ENCODE measurements around the gene SLC25A39. TPM values are rescaled to one million over a fixed set of nuclear protein-coding genes. Genes with fewer than 3 reads are reported as not detected.

The SLC25A39 gene
- total and polyA plus RNA-seq, 2 of the 13 experiments (the other 11 are each of a cell fraction or from before 2014, with no cell fraction given), result 144 to 151 TPM

DNA sequence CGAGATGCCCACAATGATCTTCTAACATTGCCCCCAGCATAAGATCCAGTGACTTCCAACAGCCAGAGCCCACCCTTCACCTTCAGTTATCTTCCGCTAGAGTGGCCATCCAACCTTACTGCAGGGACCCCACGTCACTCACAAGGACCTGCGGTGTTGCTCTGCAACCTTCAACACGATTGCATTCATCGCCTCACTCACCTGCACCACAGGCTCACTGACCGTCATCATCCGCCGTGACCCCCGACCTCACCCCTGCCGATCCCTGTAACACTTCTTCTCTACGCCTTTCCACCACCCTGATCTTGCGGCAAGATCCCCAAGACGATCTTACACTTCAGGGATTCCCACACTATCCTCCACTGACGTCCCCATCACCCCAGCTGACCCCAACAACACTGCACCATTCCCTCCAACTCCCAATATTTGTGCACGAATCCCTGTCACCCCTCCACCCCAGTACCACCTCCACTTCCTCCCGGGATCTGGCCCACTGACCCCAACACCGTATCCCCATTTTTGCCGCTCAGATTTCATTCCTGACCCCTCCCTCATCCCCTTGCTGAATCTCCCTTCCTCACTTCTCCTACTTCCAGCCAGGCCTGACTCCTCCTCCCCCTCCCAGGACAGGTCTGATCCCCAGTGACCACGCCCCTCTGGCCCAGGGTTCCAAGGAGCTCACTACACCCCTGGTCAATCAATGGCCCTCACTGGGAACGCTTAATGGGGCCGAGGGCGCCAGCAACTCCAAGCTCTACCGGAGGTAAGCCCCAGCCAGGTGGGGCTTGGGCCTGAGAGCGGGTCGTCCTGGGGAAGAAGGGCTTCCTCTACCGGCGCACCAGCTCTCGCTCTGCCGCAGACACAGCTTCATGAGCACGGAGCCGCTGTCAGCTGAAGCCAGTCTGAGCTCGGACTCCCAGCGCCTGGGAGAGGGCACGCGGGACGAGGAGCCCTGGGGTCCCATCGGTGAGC is 8.6 kb downstream of the SLC25A39 start:
- intact Hi-C loops (cut with micrococcal nuclease; ENCODE audit: unreplicated experiment) (no loop called here), in situ Hi-C loops (cut with HindIII; ENCODE audit: extremely low pct_ligation_motif_present, low pct_unique_long_range_greater_than_20kb) (no loop called here)
- Histone ChIP-seq H3K27ac (ENCODE audit: extremely low read length, insufficient read depth, low read length) (no peak overlapping the region), H2AFZ (ENCODE audit: low read length) (no peak overlapping the region), H3K36me3 (replicated peaks in 1 of 2; ENCODE audit: control insufficient read depth in 1 of 2, insufficient read depth in 2 of 2, low read length in 2 of 2) (peaks cover 9 to 18% of the 10 kb centered on the region in 2 experiments; a peak in 4 of 5 replicates), H3K9me3 (ENCODE audit: low read length) (no peaks in the 10 kb centered on the region), H3K79me2 (ENCODE audit: insufficient read depth, low read length) (no peaks in the 10 kb centered on the region), H3K4me3 (replicated peaks in 1 of 3; ENCODE audit: insufficient read depth in 1 of 3, low read depth in 2 of 3, low read length in 3 of 3) (peak overlapping the region in 1 of 3 experiments; percentile 58; a peak in 2 of 6 replicates), H3K9ac (ENCODE audit: insufficient read depth, low read depth, low read length) (no peak overlapping the region), H3K4me2 (ENCODE audit: low read depth, low read length) (peak overlapping the region; percentile 61), H3K27me3 (ENCODE audit: control insufficient read depth in 1 of 2, insufficient read depth in 2 of 2, low read length in 2 of 2) (peaks cover 10 to 36% of the 10 kb centered on the region in 2 experiments; a peak in 4 of 5 replicates), H3K4me1 (ENCODE audit: insufficient read depth, low read length) (peaks cover 61% of the 10 kb centered on the region), H4K20me1 (ENCODE audit: insufficient read depth, low read length) (no peaks in the 10 kb centered on the region)
- WGBS (ENCODE audit: low lambda C conversion rate), result 30% methylated on average over 28 of the region's 38 CpGs
- ATAC-seq (peak; percentile 38), FAIRE-seq (no peak), DNase-seq (ENCODE audit: low spot score) (no peak)
- BruUV-seq (replicated peaks), result no TSS peak
- ChIA-PET POLR2A (interaction anchor here (0.6 to 1.5 kb wide), 4 partner anchors 11 to 116 kb away, joined by 3 to 5 read pairs (median 4); no protein-coding TSS in a partner anchor), CTCF (ENCODE audit: low intra/inter-chr PET ratio, low total read pairs) (no interaction called here)
- TF ChIP-seq, protein P1, sequence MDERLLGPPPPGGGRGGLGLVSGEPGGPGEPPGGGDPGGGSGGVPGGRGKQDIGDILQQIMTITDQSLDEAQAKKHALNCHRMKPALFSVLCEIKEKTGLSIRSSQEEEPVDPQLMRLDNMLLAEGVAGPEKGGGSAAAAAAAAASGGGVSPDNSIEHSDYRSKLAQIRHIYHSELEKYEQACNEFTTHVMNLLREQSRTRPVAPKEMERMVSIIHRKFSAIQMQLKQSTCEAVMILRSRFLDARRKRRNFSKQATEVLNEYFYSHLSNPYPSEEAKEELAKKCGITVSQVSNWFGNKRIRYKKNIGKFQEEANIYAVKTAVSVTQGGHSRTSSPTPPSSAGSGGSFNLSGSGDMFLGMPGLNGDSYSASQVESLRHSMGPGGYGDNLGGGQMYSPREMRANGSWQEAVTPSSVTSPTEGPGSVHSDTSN (CRISPR knock-in tag; IDR thresholded peaks at IDR 0.05), result no peak
- TF ChIP-seq SALL1 (CRISPR knock-in tag; IDR thresholded peaks at IDR 0.05) (peak; percentile 27; the same call in 1 of the 2 replicates), ZNF441 (CRISPR knock-in tag; IDR thresholded peaks at IDR 0.05; ENCODE audit: borderline replicate concordance) (no peak), TCF12 (IDR thresholded peaks at IDR 0.05) (no peak), TCF12 (CRISPR knock-in tag; IDR thresholded peaks at IDR 0.05) (no peak), PITX1 (CRISPR knock-in tag; IDR thresholded peaks at IDR 0.05) (0 out of 2 replicates have a peak, but pooled peaks have one; percentile 5), TP53 (CRISPR knock-in tag; conservative IDR thresholded peaks at IDR 0.05) (no peak), HNRNPUL1 (IDR thresholded peaks at IDR 0.05; ENCODE audit: low read depth, low read length) (no peak), MATR3 (CRISPR knock-in tag; IDR thresholded peaks at IDR 0.05) (no peak), ZNF674 (CRISPR knock-in tag; IDR thresholded peaks at IDR 0.05; ENCODE audit: low read depth) (no peak), ZNF790 (CRISPR knock-in tag; IDR thresholded peaks at IDR 0.05; ENCODE audit: borderline replicate concordance) (no peak)
- TF ChIP-seq, protein P2, sequence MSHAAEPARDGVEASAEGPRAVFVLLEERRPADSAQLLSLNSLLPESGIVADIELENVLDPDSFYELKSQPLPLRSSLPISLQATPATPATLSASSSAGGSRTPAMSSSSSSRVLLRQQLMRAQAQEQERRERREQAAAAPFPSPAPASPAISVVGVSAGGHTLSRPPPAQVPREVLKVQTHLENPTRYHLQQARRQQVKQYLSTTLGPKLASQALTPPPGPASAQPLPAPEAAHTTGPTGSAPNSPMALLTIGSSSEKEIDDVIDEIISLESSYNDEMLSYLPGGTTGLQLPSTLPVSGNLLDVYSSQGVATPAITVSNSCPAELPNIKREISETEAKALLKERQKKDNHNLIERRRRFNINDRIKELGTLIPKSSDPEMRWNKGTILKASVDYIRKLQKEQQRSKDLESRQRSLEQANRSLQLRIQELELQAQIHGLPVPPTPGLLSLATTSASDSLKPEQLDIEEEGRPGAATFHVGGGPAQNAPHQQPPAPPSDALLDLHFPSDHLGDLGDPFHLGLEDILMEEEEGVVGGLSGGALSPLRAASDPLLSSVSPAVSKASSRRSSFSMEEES (CRISPR knock-in tag; IDR thresholded peaks at IDR 0.05), result no peak
- TF ChIP-seq, protein P3, sequence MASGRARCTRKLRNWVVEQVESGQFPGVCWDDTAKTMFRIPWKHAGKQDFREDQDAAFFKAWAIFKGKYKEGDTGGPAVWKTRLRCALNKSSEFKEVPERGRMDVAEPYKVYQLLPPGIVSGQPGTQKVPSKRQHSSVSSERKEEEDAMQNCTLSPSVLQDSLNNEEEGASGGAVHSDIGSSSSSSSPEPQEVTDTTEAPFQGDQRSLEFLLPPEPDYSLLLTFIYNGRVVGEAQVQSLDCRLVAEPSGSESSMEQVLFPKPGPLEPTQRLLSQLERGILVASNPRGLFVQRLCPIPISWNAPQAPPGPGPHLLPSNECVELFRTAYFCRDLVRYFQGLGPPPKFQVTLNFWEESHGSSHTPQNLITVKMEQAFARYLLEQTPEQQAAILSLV (CRISPR knock-in tag; IDR thresholded peaks at IDR 0.05; ENCODE audit: borderline replicate concordance), result no peak
- TF ChIP-seq, protein P4, sequence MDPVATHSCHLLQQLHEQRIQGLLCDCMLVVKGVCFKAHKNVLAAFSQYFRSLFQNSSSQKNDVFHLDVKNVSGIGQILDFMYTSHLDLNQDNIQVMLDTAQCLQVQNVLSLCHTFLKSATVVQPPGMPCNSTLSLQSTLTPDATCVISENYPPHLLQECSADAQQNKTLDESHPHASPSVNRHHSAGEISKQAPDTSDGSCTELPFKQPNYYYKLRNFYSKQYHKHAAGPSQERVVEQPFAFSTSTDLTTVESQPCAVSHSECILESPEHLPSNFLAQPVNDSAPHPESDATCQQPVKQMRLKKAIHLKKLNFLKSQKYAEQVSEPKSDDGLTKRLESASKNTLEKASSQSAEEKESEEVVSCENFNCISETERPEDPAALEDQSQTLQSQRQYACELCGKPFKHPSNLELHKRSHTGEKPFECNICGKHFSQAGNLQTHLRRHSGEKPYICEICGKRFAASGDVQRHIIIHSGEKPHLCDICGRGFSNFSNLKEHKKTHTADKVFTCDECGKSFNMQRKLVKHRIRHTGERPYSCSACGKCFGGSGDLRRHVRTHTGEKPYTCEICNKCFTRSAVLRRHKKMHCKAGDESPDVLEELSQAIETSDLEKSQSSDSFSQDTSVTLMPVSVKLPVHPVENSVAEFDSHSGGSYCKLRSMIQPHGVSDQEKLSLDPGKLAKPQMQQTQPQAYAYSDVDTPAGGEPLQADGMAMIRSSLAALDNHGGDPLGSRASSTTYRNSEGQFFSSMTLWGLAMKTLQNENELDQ (CRISPR knock-in tag; IDR thresholded peaks at IDR 0.05; ENCODE audit: borderline replicate concordance), result no peak
